ENCODE results near the gene CNOT3.
"Not testable (repeated sequence)": the region's sequence is repeated elsewhere in the genome, so short reads cannot be mapped to it uniquely, and the experiment has no call there.

The CNOT3 gene

DNA sequence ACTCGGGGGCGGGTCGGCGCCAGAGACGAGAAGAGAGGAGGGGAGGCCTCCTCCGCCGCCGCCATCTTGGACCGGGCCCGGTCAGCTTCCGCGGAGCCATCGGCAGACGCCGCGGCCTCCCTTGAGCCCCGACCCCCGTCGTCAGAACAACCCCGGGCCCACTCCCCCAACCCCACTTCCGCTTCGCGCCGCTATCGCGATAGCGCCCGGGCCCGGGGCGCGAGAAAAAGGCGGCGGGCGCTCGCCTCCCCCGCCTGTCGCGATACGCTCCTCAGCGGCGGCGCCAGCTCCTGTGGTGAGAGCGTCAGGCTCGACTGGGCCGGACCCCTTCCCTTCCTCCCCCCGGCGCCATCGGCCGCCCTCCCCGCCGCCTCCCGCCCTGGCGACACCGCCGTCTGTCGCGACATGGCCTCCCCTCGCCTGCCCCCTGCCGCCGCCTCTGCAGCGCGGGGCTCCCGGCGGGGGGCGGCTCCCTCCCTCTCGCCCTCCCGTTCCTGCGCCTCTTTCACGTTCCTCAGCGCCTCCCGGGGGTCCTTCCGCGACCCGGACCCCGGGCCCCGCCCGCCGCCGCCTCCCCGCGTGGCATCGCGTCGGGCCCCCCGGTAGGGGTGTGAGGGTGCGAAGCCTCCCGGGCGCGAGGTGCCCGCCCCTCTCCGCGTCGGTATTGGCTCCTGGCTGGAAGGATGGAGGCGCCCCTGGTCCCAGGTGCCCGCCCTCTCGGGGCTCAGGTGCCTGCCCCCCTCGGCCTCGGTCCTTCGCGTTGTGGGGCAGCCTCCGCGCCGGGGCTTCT is at the start of gene CNOT3:
Gene CNOT3, plus strand, starts transcription at position 64 of the 790 bp plus-strand sequence. CDS start 5,217 bp downstream, outside the sequence.
- Histone ChIP-seq H3K4me1 (ENCODE audit: insufficient read depth, poor library complexity, severe bottlenecking) (peaks cover 3% of the 10 kb centered on the region), H3K4me3 (ENCODE audit: severe bottlenecking) (peak within 1 kb of the TSS; percentile 78), H3K36me3 (ENCODE audit: low read depth) (peaks cover 40% of the 10 kb centered on the region), H3K9me3 (ENCODE audit: severe bottlenecking) (no peaks in the 10 kb centered on the region), H3K27me3 (ENCODE audit: insufficient read depth, poor library complexity, severe bottlenecking) (no peaks in the 10 kb centered on the region), H3K27ac (ENCODE audit: poor library complexity, severe bottlenecking) (peak within 1 kb of the TSS; percentile 75)
- no peak for ATAC-seq (ENCODE audit: low read depth)
- TF ChIP-seq, protein P1, sequence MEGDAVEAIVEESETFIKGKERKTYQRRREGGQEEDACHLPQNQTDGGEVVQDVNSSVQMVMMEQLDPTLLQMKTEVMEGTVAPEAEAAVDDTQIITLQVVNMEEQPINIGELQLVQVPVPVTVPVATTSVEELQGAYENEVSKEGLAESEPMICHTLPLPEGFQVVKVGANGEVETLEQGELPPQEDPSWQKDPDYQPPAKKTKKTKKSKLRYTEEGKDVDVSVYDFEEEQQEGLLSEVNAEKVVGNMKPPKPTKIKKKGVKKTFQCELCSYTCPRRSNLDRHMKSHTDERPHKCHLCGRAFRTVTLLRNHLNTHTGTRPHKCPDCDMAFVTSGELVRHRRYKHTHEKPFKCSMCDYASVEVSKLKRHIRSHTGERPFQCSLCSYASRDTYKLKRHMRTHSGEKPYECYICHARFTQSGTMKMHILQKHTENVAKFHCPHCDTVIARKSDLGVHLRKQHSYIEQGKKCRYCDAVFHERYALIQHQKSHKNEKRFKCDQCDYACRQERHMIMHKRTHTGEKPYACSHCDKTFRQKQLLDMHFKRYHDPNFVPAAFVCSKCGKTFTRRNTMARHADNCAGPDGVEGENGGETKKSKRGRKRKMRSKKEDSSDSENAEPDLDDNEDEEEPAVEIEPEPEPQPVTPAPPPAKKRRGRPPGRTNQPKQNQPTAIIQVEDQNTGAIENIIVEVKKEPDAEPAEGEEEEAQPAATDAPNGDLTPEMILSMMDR (IDR thresholded peaks at IDR 0.05; ENCODE audit: poor library complexity, severe bottlenecking), result peak; percentile 21
- DNase-seq (ENCODE audit: low spot score), result no peak

DNA sequence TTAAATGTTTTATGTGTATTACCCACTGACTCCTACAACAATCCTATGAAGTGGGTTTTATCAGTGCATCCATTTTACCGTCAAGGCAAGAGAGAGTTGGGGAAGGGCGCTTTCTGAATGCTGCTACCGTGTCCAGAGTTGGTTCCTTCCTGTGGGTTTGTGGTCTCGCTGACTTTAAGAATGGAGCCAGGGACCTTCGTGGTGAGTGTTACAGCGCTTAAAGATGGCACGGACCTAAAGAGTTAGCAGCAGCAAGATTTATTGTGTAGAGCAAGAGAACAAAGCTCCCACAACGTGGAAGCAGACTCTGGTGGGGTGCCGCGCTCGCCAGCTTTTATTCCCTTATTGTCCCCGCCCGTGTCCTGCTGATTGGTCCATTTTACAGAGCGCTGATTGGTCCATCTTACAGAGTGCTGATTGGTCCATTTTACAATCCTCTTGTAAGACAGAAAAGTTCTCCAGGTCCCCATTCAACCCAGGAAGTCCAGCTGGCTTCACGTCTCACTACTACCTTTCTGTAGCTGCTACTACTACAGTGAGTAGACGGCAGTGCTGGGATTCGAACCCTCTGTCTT is 43.0 kb upstream of the CNOT3 start:
- Histone ChIP-seq H3K36me3 (ENCODE audit: low read depth) (no peaks in the 10 kb centered on the region), H3K27ac (ENCODE audit: poor library complexity, severe bottlenecking) (no peak overlapping the region), H3K4me3 (ENCODE audit: severe bottlenecking) (no peak overlapping the region), H3K4me1 (ENCODE audit: insufficient read depth, poor library complexity, severe bottlenecking) (no peaks in the 10 kb centered on the region), H3K27me3 (ENCODE audit: insufficient read depth, poor library complexity, severe bottlenecking) (no peaks in the 10 kb centered on the region), H3K9me3 (ENCODE audit: severe bottlenecking) (peaks cover 2% of the 10 kb centered on the region)
- ATAC-seq (ENCODE audit: low read depth), result no peak
- no peak for DNase-seq (ENCODE audit: low spot score)
- TF ChIP-seq, protein P1 (IDR thresholded peaks at IDR 0.05; ENCODE audit: poor library complexity, severe bottlenecking), result no peak

DNA sequence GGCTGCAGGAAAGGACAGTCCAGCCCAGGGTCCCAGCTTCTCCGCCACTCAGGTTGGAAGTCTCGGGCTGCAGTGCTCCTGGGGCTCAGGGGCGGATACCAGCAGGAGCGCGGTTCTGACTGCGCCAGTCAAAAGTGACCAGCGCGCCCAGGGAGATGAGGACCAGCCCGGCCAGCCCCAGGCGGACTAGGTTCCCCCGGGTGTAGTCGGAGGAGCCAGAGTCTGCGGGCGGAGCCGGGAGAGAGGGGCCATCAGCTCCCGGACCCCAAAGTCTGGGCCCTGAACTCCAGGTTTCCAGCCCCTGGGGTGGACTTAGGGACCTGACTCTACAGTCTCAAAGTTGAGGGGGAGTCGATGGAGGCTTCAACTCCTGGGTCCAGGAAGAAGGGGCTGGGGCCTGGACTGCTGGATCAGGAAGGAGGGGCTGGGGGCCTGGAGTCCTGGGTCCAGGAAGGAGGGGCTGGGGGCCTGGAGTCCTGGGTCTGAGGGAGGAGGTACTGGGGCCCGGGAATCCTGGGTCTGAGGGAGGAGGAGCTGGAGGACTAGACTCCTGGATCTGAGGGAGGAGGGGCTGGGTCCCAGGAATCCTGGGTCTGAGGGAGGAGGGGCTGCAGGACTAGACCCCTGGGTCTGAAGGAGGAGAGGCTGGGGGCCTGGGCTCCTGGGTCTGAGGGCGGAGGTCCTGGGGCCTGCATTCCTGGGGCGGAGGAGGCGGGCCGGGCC is 42.3 kb upstream of the CNOT3 start:
- H3K27me3 ChIP-seq (ENCODE audit: insufficient read depth, poor library complexity, severe bottlenecking), result no peaks in the 10 kb centered on the region
- no peak overlapping the region for H3K27ac ChIP-seq (ENCODE audit: poor library complexity, severe bottlenecking)
- H3K9me3 ChIP-seq (ENCODE audit: severe bottlenecking), result peaks cover 2% of the 10 kb centered on the region
- no peak for DNase-seq (ENCODE audit: low spot score)
- no peak for ATAC-seq (ENCODE audit: low read depth)
- H3K4me1 ChIP-seq (ENCODE audit: insufficient read depth, poor library complexity, severe bottlenecking), result no peaks in the 10 kb centered on the region
- no peaks in the 10 kb centered on the region for H3K36me3 ChIP-seq (ENCODE audit: low read depth)
- peak overlapping the region; percentile 5 for H3K4me3 ChIP-seq (ENCODE audit: severe bottlenecking)
- TF ChIP-seq, protein P1 (IDR thresholded peaks at IDR 0.05; ENCODE audit: poor library complexity, severe bottlenecking), result no peak

DNA sequence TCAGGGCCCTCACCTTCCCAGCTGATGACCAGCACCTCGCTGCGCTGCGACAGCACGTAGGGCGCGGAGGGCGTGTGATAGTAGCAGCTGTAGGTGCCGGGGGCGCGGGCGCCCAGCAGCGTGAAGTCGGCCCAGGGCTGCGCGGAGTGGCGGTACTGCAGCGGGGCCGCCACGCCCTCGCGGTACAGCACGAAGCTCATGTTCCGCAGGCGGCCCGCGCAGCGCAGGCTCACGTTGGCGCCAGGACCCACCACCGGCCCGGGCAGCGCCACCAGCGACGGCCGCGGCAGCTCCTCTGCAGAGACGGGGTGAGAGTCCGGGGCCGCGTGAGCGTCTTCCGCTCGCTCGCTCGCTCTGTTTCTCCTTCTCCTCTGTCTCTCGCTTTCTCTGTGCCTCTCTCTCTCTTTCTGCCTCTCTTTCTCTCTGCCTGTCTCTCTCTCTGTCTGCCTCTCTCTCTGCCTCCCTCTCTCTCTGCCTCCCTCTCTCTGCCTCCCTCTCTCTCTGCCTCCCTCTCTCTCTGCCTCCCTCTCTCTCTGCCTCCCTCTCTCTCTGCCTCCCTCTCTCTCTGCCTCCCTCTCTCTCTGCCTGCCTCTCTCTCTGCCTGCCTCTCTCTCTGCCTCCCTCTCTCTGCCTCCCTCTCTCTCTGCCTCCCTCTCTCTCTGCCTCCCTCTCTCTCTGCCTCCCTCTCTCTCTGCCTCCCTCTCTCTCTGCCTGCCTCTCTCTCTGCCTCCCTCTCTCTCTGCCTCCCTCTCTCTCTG is 41.5 kb upstream of the CNOT3 start:
- H3K36me3 ChIP-seq (ENCODE audit: low read depth); H3K4me1 ChIP-seq (ENCODE audit: insufficient read depth, poor library complexity, severe bottlenecking); H3K27ac ChIP-seq (ENCODE audit: poor library complexity, severe bottlenecking); H3K27me3 ChIP-seq (ENCODE audit: insufficient read depth, poor library complexity, severe bottlenecking); DNase-seq (ENCODE audit: low spot score); H3K9me3 ChIP-seq (ENCODE audit: severe bottlenecking): not testable (repeated sequence)
- peak; percentile 86 for ATAC-seq (ENCODE audit: low read depth)
- peak overlapping the region; percentile 5 for H3K4me3 ChIP-seq (ENCODE audit: severe bottlenecking)

DNA sequence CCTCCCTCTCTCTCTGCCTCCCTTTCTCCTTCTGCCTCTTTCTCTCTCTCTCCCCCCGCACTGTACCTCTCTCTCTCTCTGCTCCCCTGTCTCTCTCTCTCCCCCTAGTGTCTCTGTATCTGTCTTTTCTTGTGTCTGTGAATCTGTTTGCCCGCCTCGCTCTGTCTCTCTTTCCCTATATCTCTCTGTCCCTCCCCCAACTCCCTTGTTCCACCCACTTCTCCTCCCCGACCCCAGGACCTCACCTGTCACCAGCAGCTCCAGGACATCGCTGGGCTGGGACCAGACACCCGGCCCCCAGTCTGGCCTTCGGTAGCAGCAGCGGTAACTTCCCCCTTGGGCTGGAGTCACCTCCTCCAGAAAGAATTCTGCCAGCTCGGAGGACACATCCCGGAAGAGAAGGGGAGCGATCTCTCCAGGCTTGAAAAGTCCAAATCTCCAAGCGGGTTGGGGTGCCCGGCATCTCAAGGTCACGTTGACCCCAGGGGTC is 40.9 kb upstream of the CNOT3 start:
- peaks cover 2% of the 10 kb centered on the region for H3K9me3 ChIP-seq (ENCODE audit: severe bottlenecking)
- TF ChIP-seq, protein P1 (IDR thresholded peaks at IDR 0.05; ENCODE audit: poor library complexity, severe bottlenecking), result no peak
- DNase-seq (ENCODE audit: low spot score) (no peak), ATAC-seq (ENCODE audit: low read depth) (peak; percentile 53; the same call in 1 of the 3 replicates)
- no peak overlapping the region for H3K27ac ChIP-seq (ENCODE audit: poor library complexity, severe bottlenecking)
- no peaks in the 10 kb centered on the region for H3K27me3 ChIP-seq (ENCODE audit: insufficient read depth, poor library complexity, severe bottlenecking)
- H3K4me3 ChIP-seq (ENCODE audit: severe bottlenecking), result no peak overlapping the region
- no peaks in the 10 kb centered on the region for H3K4me1 ChIP-seq (ENCODE audit: insufficient read depth, poor library complexity, severe bottlenecking)
- H3K36me3 ChIP-seq (ENCODE audit: low read depth), result no peaks in the 10 kb centered on the region
